ENCODE measurements around the gene COX5B.

COX5B gene

GRCh38 chr2:97664636-97664970 is 18.7 kb downstream of the COX5B start:
- TF ChIP-seq CTCF (IDR thresholded peaks at IDR 0.05; ENCODE audit: low read length) (peak; percentile 28; the same call in 1 of the 2 replicates), EZH2 (IDR thresholded peaks at IDR 0.05; ENCODE audit: borderline replicate concordance, low read length) (no peak)
- H3K9me2 ChIP-seq (ENCODE audit: low read depth, low read length): no peaks in the 10 kb centered on the region
- H3K79me2 ChIP-seq (ENCODE audit: insufficient read depth, low read length): peaks cover 5% of the 10 kb centered on the region
- peaks cover 8% of the 10 kb centered on the region; the same call in 1 of the 2 replicates for H3K36me3 ChIP-seq (ENCODE audit: insufficient read depth, low read length)
- peaks cover 33% of the 10 kb centered on the region for H3K4me1 ChIP-seq (ENCODE audit: insufficient read depth, low read length, severe bottlenecking)
- H4K20me1 ChIP-seq (ENCODE audit: insufficient read depth, low read length): no peaks in the 10 kb centered on the region
- H3F3A ChIP-seq (ENCODE audit: insufficient read depth, low read length): no peaks in the 10 kb centered on the region
- no peaks in the 10 kb centered on the region for H3K9me3 ChIP-seq (ENCODE audit: low read length)
- H3K27ac ChIP-seq (ENCODE audit: low read depth, low read length, poor library complexity, severe bottlenecking): peak overlapping the region; percentile 67
- peak overlapping the region; percentile 60 for H2AFZ ChIP-seq (ENCODE audit: low read length)
- H3K4me2 ChIP-seq (ENCODE audit: low read length): peak overlapping the region; percentile 72
- H3K4me3 ChIP-seq (ENCODE audit: low read depth, low read length, poor library complexity, severe bottlenecking): peak overlapping the region; percentile 80
- peak overlapping the region; percentile 81 for H3K9ac ChIP-seq (ENCODE audit: low read length)
- no peaks in the 10 kb centered on the region for H3K27me3 ChIP-seq (ENCODE audit: insufficient read depth, low read length)

DNA sequence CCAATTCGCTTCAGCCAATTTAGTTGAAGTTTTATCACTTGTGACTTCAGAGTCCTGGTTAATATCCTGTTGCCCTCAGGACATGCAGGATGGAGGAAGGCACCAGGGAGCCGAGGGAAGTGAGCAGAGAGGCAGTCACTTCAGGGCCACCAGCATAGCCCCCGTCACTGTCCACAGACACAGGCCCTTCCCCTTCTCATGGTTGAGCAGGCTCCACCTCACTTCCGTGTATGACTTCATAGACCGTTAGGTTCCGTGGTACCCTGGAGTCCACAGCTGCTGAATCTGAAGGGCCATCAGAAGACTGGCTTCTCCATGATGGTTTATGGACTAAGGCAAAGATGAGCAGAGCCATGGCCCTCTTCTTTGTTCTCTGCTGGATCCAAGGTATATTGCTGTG is 23.6 kb downstream of the COX5B start, which contains the start of gene C2orf92:
Gene C2orf92, plus strand, starts transcription at position 266 of the 400 bp plus-strand sequence. Its CDS starts 76 bp downstream, at position 342.
- Histone ChIP-seq H4K20me1 (ENCODE audit: insufficient read depth, low read length) (no peaks in the 10 kb centered on the region), H3K27me3 (ENCODE audit: insufficient read depth, low read length) (no peaks in the 10 kb centered on the region), H3K9ac (ENCODE audit: low read length) (no peak within 1 kb of the TSS), H3F3A (ENCODE audit: insufficient read depth, low read length) (no peaks in the 10 kb centered on the region), H3K27ac (ENCODE audit: low read depth, low read length, poor library complexity, severe bottlenecking) (no peak within 1 kb of the TSS), H3K36me3 (ENCODE audit: insufficient read depth, low read length) (no peaks in the 10 kb centered on the region), H3K9me3 (ENCODE audit: low read length) (no peaks in the 10 kb centered on the region), H3K79me2 (ENCODE audit: insufficient read depth, low read length) (no peaks in the 10 kb centered on the region), H2AFZ (ENCODE audit: low read length) (peak within 1 kb of the TSS; percentile 3; the same call in 1 of the 2 replicates), H3K4me1 (ENCODE audit: insufficient read depth, low read length, severe bottlenecking) (peaks cover 17% of the 10 kb centered on the region), H3K4me2 (ENCODE audit: low read length) (no peak within 1 kb of the TSS; the same call in 1 of the 2 replicates), H3K4me3 (ENCODE audit: low read depth, low read length, poor library complexity, severe bottlenecking) (no peak within 1 kb of the TSS), H3K9me2 (ENCODE audit: low read depth, low read length) (no peaks in the 10 kb centered on the region)
- TF ChIP-seq CTCF (IDR thresholded peaks at IDR 0.05; ENCODE audit: low read length): no peak
- TF ChIP-seq EZH2 (IDR thresholded peaks at IDR 0.05; ENCODE audit: borderline replicate concordance, low read length): no peak

- Histone ChIP-seq H3K9ac (ENCODE audit: low read length) (no peak overlapping the region), H3K4me3 (ENCODE audit: low read depth, low read length, poor library complexity, severe bottlenecking) (no peak overlapping the region), H3K27ac (ENCODE audit: low read depth, low read length, poor library complexity, severe bottlenecking) (no peak overlapping the region), H3K79me2 (ENCODE audit: insufficient read depth, low read length) (no peaks in the 10 kb centered on the region), H3K4me1 (ENCODE audit: insufficient read depth, low read length, severe bottlenecking) (peaks cover 9% of the 10 kb centered on the region), H3K27me3 (ENCODE audit: insufficient read depth, low read length) (no peaks in the 10 kb centered on the region), H3K9me2 (ENCODE audit: low read depth, low read length) (no peaks in the 10 kb centered on the region), H3F3A (ENCODE audit: insufficient read depth, low read length) (no peaks in the 10 kb centered on the region), H3K4me2 (ENCODE audit: low read length) (no peak overlapping the region), H4K20me1 (ENCODE audit: insufficient read depth, low read length) (no peaks in the 10 kb centered on the region), H3K36me3 (ENCODE audit: insufficient read depth, low read length) (no peaks in the 10 kb centered on the region), H2AFZ (ENCODE audit: low read length) (no peak overlapping the region), H3K9me3 (ENCODE audit: low read length) (no peaks in the 10 kb centered on the region)
- no peak for TF ChIP-seq CTCF (IDR thresholded peaks at IDR 0.05; ENCODE audit: low read length)
- TF ChIP-seq EZH2 (IDR thresholded peaks at IDR 0.05; ENCODE audit: borderline replicate concordance, low read length): no peak
These were observed 24.6 kb downstream of the COX5B start for GRCh38 chr2:97670471-97670870.
